CD14-positive monocyte (primary cell): ENCODE data around the gene EGR2. TPM values are rescaled to one million over a fixed set of nuclear protein-coding genes. Genes with fewer than 3 reads are reported as not detected.

Experiments used
- DNase-seq, 3 donors: peaks; one replicate each; pipeline ENCODE4 v3.0.0-alpha.2; 2011 to 2022
- H2AFZ ChIP-seq: 2 replicates; pipeline ENCODE4 v1.6.0; 2012; ENCODE audit warnings: mild to moderate bottlenecking, low read depth, low read length, inconsistent platforms; ENCODE audit not compliant: insufficient read depth, poor library complexity, severe bottlenecking
- H3K27ac ChIP-seq, 2 donors: 1 replicate in 1 of 2; 2 replicates in 1 of 2; pipeline ENCODE4 v1.5.1; 2012 to 2013; ENCODE audit warnings: low read length in 2 of 2, control low read depth in 1 of 2, inconsistent platforms in 1 of 2, low read depth in 1 of 2, mild to moderate bottlenecking in 1 of 2
- H3K27me3 ChIP-seq, 2 donors: one replicate each; pipeline versions ENCODE4 v1.6.0 to v1.6.1; 2011 to 2013; ENCODE audit warnings: low read length in 2 of 2; ENCODE audit not compliant: control insufficient read depth in 2 of 2, insufficient read depth in 2 of 2
- H3K36me3 ChIP-seq, 2 donors: replicated peaks in 1 of 2; 1 replicate in 1 of 2; 2 replicates in 1 of 2; pipeline versions ENCODE4 v1.5.1 to v1.6.1; 2012 to 2013; ENCODE audit warnings: low read length in 2 of 2, control low read depth in 1 of 2, inconsistent platforms in 1 of 2, mild to moderate bottlenecking in 1 of 2; ENCODE audit not compliant: insufficient read depth in 2 of 2, control insufficient read depth in 1 of 2
- H3K4me1 ChIP-seq, 2 donors: 1 replicate in 1 of 2; 2 replicates in 1 of 2; pipeline versions ENCODE4 v1.5.1 to v1.6.1; 2012 to 2013; ENCODE audit warnings: low read length in 2 of 2, control low read depth in 1 of 2, inconsistent platforms in 1 of 2, mild to moderate bottlenecking in 1 of 2, moderate library complexity in 1 of 2; ENCODE audit not compliant: insufficient read depth in 2 of 2, control insufficient read depth in 1 of 2
- H3K4me2 ChIP-seq: replicated peaks from 2 replicates; pipeline ENCODE3; 2012; ENCODE audit warnings: low read length, moderate library complexity, mild to moderate bottlenecking; ENCODE audit not compliant: poor library complexity, severe bottlenecking; ENCODE audit errors: extremely low read depth
- H3K4me3 ChIP-seq, 3 experiments: fragments of 200-600 bp in 1 of 3; sonication (generic) in 1 of 3; replicated peaks in 1 of 3; 1 replicate in 2 of 3; 2 replicates in 1 of 3; pipeline ENCODE4 v1.5.1; 2011 to 2013; ENCODE audit warnings: low read length in 3 of 3, mild to moderate bottlenecking in 3 of 3, control low read depth in 2 of 3, low read depth in 2 of 3, inconsistent platforms in 1 of 3, moderate library complexity in 1 of 3
- H3K79me2 ChIP-seq: 2 replicates; pipeline ENCODE4 v1.6.0; 2012; ENCODE audit warnings: mild to moderate bottlenecking, control low read depth, inconsistent platforms, low read length, moderate library complexity; ENCODE audit not compliant: insufficient read depth
- H3K9ac ChIP-seq: 2 replicates; pipeline ENCODE4 v1.6.0; 2017; ENCODE audit warnings: low read length, mild to moderate bottlenecking; ENCODE audit not compliant: insufficient read depth, poor library complexity, severe bottlenecking
- H3K9me3 ChIP-seq, 2 donors: replicated peaks in 1 of 2; 1 replicate in 1 of 2; 2 replicates in 1 of 2; pipeline versions ENCODE4 v1.5.1 to v1.6.1; 2012 to 2013; ENCODE audit warnings: low read length in 2 of 2, control low read depth in 1 of 2; ENCODE audit not compliant: control insufficient read depth in 1 of 2, insufficient read depth in 1 of 2
- H4K20me1 ChIP-seq: 2 replicates; pipeline ENCODE4 v1.6.0; 2012; ENCODE audit warnings: mild to moderate bottlenecking, low read length, control low read depth, moderate library complexity; ENCODE audit not compliant: insufficient read depth
- H3K27ac Mint-ChIP-seq, 7 donors: one replicate each; pipeline ENCODE4 v1.8.0; 2020; ENCODE audit warnings: mild to moderate bottlenecking in 7 of 7, mixed read lengths in 7 of 7, moderate library complexity in 6 of 7, inconsistent platforms in 2 of 7
- H3K27me3 Mint-ChIP-seq, 3 donors: one replicate each; pipeline ENCODE4 v1.8.0; 2021 to 2022; ENCODE audit warnings: low read depth in 3 of 3, mild to moderate bottlenecking in 3 of 3, mixed read lengths in 3 of 3, moderate library complexity in 3 of 3, inconsistent platforms in 1 of 3
- H3K36me3 Mint-ChIP-seq, 2 donors: one replicate each; pipeline ENCODE4 v1.8.0; 2020; ENCODE audit warnings: mixed read lengths in 2 of 2, inconsistent platforms in 1 of 2, mild to moderate bottlenecking in 1 of 2
- H3K4me1 Mint-ChIP-seq: one replicate; pipeline ENCODE4 v1.8.0; 2020; ENCODE audit warnings: mild to moderate bottlenecking, mixed read lengths
- H3K4me3 Mint-ChIP-seq, 2 donors: one replicate each; pipeline ENCODE4 v1.8.0; 2020; ENCODE audit warnings: mild to moderate bottlenecking in 2 of 2, mixed read lengths in 2 of 2, moderate library complexity in 1 of 2
- H3K9me3 Mint-ChIP-seq, 7 donors: one replicate each; pipeline ENCODE4 v1.8.0; 2020 to 2022; ENCODE audit warnings: mixed read lengths in 7 of 7, mild to moderate bottlenecking in 6 of 7, moderate library complexity in 6 of 7, inconsistent platforms in 2 of 7
- WGBS: methylation state at CpG from one replicate; pipeline ENCODE4 v1.1.5; 2013; ENCODE audit warnings: missing lambda C conversion rate; ENCODE audit not compliant: insufficient coverage; 5-methylcytosine and 5-hydroxymethylcytosine counted together
- intact Hi-C, 2 donors: fragments of 100-400 bp; cut with micrococcal nuclease; formaldehyde crosslinking; loops; one replicate each; pipeline versions ENCODE4 v1.15.0 to v1.15.1; 2023
- polyA plus RNA-seq, 3 donors: library from polyadenylated mRNA; depleted of rRNA in 1 of 3; unstranded in 2 of 3; stranded (reverse) in 1 of 3; fragments of 300-500 nt in 2 of 3; fragments of >200 nt in 1 of 3; fragmentation: Illumina TruSeq in 2 of 3; gene quantifications; 1 replicate in 2 of 3; 2 replicates in 1 of 3; pipeline ENCODE4 v1.2.3, GENCODE V29; 2012 to 2021
- TF ChIP-seq, protein P1 (sequence below): fragments of 200-600 bp; IDR thresholded peaks from one replicate; pipeline ENCODE4 v1.8.0; 2022; ENCODE audit warnings: antibody characterized with exemption, mild to moderate bottlenecking

EGR2 gene
- polyA plus RNA-seq, 3 donors = 9.9 to 54.9 (median 10.3) TPM

DNA sequence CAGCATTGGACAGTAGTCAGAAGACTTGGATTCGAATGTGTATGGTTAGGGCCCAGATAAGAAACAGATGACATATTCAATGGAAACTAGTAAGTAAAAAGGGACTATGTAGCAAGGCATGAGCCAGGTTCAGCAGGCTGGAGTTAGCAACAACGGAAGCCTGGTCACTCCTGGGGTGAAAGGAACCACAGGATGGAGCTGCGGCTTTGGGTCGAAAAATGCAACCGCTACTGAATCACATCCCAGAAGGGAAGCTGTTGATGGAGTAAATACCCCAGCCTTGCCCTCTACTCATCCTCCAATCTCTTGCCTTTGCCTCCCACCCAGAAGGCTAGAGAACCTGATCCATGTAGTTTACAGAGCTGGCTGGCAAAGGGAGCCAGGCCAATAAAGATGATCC is 37.5 kb upstream of the EGR2 start:
- Histone ChIP-seq H3K79me2 (no peaks in the 10 kb centered on the region), H3K27me3 (no peaks in the 10 kb centered on the region), H4K20me1 (no peaks in the 10 kb centered on the region), H2AFZ (no peak overlapping the region), H3K4me3 (peak overlapping the region in 1 of 3 experiments; percentile 32), H3K4me1 (peaks cover 39 to 50% of the 10 kb centered on the region in 2 donors), H3K9me3 (no peaks in the 10 kb centered on the region), H3K27ac (peak overlapping the region in 1 of 2 donors; percentile 7), H3K36me3 (no peaks in the 10 kb centered on the region), H3K9ac (no peak overlapping the region), H3K4me2 (peak overlapping the region; percentile 41)
- peaks cover 0 to 7% (median 0%) of the 10 kb centered on the region in 7 donors for H3K9me3 Mint-ChIP-seq
- no peaks in the 10 kb centered on the region for H3K36me3 Mint-ChIP-seq
- TF ChIP-seq, protein P1, sequence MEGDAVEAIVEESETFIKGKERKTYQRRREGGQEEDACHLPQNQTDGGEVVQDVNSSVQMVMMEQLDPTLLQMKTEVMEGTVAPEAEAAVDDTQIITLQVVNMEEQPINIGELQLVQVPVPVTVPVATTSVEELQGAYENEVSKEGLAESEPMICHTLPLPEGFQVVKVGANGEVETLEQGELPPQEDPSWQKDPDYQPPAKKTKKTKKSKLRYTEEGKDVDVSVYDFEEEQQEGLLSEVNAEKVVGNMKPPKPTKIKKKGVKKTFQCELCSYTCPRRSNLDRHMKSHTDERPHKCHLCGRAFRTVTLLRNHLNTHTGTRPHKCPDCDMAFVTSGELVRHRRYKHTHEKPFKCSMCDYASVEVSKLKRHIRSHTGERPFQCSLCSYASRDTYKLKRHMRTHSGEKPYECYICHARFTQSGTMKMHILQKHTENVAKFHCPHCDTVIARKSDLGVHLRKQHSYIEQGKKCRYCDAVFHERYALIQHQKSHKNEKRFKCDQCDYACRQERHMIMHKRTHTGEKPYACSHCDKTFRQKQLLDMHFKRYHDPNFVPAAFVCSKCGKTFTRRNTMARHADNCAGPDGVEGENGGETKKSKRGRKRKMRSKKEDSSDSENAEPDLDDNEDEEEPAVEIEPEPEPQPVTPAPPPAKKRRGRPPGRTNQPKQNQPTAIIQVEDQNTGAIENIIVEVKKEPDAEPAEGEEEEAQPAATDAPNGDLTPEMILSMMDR = no peak
- peaks cover 47% of the 10 kb centered on the region for H3K4me1 Mint-ChIP-seq
- peak overlapping the region in 6 of 7 donors; percentile 3 to 82 (median 56) for H3K27ac Mint-ChIP-seq
- 0% methylated on average over 2 of the region's 5 CpGs for WGBS
- peaks cover 0 to 2% (median 2%) of the 10 kb centered on the region in 3 donors for H3K27me3 Mint-ChIP-seq
- peak overlapping the region; percentile 9 to 56 for H3K4me3 Mint-ChIP-seq
- DNase-seq = peak; percentile 44 to 52 (median 46)
- intact Hi-C loops = no loop called here

DNA sequence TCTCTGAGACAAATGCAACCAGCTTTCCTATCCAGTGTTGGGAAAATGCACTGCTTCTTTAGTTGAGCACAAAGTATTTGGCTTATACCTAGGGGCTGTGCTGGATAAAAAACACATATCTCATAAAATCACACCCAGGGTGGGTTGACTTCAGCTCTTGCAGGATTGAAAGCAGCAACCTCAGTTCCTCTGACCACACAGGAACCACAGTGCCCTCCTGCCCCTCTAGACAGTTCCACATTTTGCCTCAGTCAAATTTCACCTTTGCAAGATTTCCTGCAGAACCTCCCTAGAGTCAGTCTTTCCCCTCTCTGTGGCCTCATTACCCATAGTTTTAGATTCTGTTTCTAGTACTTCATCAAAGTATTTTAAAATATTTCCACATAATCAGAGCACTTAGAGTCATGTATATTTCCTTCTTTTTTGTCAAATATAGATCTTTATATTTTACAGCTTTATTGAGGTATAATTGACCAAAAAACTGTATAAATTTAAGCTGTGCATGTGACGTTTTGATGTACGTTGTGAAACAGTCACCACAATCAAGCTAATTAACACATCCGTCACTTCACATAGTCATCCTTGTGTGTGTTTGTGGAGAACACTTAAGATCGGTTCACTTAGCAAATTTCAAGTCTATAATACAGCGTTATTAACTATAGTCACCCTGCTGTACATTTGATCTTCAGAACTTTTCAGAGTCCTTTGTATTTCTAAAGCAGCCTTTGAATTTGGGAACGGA is 37.0 kb upstream of the EGR2 start:
- Mint-ChIP-seq H3K27me3 (peaks cover 0 to 2% (median 2%) of the 10 kb centered on the region in 3 donors), H3K9me3 (peaks cover 0 to 12% (median 2%) of the 10 kb centered on the region in 7 donors), H3K27ac (peak overlapping the region in 6 of 7 donors; percentile 3 to 72 (median 50)), H3K4me1 (peaks cover 47% of the 10 kb centered on the region), H3K4me3 (no peak overlapping the region), H3K36me3 (no peaks in the 10 kb centered on the region)
- Histone ChIP-seq H2AFZ (no peak overlapping the region), H3K4me1 (peaks cover 39 to 50% of the 10 kb centered on the region in 2 donors), H3K4me3 (peak overlapping the region in 1 of 3 experiments; percentile 32), H3K4me2 (peak overlapping the region; percentile 41), H4K20me1 (no peaks in the 10 kb centered on the region), H3K9ac (no peak overlapping the region), H3K27ac (peak overlapping the region in 1 of 2 donors; percentile 7), H3K79me2 (no peaks in the 10 kb centered on the region), H3K36me3 (no peaks in the 10 kb centered on the region), H3K9me3 (peaks cover under 1 to 2% of the 10 kb centered on the region in 2 donors), H3K27me3 (no peaks in the 10 kb centered on the region)
- intact Hi-C loops = no loop called here
- TF ChIP-seq, protein P1 = no peak
- WGBS = 0% methylated on average over 1 of the region's 6 CpGs
- peak in 2 of 3 donors; percentile 29 to 39 for DNase-seq
